HG03460 (cell line): ENCODE results near the gene MDFI.

Experiments
- ATAC-seq: cut with Tn5 transposase; IDR thresholded peaks from one replicate; pipeline ENCODE4 v1.9.1; 2021; ENCODE audit not compliant: unreplicated experiment

Gene MDFI

GRCh38 chr6:41670703-41671360, 32.6 kb downstream of the MDFI start:
- no peak for ATAC-seq

- no peak for ATAC-seq
Observed at GRCh38 chr6:41671376-41671775, 33.1 kb downstream of the MDFI start.

DNA sequence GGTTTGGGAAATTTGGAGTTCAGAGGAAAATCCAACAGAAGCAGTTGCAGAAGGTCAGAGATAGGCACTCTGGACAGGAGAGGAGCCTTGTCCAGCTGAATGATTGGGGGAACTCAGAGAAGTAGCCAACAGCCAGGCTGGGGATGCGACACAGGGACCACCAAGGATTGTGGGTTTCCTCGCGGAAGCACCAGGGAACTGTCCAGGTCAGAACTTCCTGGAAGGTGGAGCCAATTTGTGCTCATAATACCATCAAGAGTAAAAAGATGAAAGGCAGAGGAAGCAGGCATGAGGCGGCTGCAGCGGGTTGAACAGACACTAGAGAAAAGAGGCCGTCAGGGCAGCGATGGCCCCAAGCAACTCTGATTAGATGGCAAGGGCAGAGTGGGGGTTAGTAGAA, 33.7 kb downstream of the MDFI start:
- ATAC-seq = no peak

DNA sequence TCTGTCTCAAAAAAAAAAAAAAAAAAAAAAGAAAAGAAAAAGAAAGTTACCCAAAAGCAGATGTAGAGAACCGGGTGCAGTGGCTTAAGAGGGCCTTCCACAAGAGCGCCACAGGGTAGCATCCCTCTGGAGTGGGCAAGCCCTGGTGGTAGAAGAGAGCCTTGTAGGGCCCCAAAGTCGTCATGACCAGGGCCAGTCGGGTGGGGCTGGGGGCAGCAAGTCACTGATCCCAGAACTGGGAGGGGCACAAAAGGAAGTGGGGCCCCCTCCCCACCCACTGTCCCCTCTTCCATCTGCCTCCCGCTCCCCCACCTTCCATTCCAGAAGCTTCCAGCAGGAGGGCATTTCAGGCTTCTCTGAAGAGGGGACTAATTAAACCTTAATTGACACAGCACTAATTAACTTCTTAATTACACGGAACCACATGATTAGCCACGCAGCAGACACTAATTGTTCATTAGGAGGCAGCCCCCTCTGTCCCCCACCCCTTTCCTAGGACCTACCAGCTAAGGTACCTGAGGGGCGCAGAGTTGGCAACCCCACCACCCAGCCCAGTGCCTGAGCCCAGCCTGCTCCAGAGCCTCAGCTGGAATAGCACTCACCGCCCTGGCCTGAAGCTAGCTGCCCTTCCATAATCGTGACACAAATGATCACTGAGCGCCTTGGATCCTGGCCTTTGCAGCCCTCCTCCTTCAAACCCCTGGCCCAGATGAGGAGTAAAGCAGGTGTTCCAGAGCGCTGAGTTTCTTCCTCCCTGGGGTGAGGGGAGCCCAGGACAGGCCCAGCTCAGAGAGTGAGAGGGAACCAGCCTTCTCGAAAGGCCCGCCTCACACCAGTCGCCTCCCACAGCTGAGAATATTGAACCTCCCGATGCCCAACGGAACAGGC, 34.8 kb downstream of the MDFI start:
- ATAC-seq = no peak

DNA sequence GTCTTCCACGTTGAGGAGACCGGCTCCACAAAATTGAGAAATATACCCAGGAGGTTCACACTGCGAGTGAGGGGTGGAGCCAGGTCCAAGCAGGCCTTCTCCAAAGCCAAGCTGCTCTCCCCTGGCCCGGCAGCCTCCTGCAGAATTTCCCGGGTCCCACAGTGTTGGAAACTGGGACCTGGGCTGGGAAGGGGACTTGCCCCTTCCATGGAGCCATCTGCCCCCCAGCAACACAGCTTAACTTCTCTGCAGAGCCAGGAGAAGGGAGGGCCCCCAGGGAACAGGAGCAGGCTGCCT, 35.4 kb downstream of the MDFI start:
- no peak for ATAC-seq

GRCh38 chr6:41674231-41675000, 36.1 kb downstream of the MDFI start:
- no peak for ATAC-seq

GRCh38 chr6:41675176-41675775, 37.0 kb downstream of the MDFI start:
- ATAC-seq = no peak

- no peak for ATAC-seq
Observed at GRCh38 chr6:41675992-41676391, 37.7 kb downstream of the MDFI start.

DNA sequence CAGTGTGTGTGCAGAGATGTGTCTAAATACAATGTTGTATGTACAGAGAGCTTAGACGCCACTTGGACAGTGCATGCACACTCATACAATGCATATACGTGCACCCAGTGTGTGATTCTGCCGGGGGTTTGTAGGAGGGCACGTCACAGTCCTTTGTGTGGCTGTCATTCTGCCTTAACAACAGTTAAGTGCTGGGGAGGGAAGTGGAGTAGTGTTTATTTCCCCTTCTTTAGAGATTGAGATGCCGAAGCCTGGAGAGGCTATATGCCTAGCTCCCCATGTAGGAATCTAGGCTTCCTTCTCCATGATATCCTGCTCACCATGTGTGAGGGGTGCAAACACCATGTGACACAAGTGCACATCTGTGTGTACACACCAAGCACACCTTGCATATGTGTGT, 38.2 kb downstream of the MDFI start:
- ATAC-seq = no peak

DNA sequence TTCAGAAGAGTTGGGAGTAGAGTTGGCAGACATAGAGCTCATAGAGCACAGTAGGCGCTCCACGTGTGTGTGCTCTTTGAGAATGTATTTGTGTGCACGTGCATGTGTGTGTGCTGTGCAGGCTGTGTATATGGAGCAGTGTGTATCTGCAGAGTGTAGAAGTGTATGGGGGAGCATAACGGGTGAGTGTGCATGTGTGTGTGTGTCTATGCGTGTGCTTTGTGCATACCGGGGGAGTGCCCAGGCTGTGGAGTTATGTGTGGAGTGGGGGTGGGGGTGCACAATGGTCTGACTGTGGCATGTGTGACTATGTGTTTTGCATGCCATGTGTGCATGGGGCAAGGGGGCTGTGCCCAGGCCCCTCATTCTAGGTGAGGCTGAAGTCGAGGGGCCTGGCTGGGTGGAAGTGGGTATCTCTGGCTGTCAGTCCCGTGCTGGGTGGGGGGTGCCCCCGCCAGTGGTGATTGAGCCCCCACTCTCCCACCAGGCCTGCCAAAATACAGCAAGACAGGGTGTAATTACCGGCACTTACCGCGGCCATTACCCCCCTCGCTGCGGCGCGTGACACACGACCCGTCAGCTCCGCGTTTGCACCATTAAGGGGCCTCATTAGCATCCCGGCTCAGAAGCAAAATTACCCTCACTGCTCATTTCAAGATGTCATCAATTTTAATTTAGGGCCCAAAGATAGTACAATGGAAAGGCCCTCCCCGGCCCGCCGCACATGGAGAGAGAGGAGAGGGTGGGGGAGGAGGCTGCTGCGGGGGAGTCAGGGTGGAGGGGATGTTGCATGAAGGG, 39.1 kb downstream of the MDFI start:
- no peak for ATAC-seq

- ATAC-seq = no peak
Observed at GRCh38 chr6:41678511-41679084, 40.3 kb downstream of the MDFI start.

DNA sequence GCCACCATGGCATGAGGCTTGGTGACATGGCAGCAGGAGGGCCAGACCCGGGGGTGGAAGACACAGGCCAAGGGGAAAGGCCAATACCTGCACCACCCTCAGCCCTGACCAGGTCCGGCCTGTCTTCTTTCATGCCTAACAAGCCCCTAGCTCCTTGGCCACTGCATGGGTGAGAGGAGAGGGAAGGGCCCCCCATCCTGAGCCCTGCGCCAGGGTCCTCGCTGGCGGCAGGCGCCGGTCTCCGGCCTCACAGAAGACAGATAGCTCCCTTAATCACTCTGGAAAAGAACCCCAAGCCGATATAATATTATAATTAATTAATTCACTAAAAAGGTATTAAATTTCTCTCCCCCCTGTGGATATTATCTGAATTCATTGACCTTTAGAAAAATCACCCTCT, 41.4 kb downstream of the MDFI start:
- no peak for ATAC-seq

DNA sequence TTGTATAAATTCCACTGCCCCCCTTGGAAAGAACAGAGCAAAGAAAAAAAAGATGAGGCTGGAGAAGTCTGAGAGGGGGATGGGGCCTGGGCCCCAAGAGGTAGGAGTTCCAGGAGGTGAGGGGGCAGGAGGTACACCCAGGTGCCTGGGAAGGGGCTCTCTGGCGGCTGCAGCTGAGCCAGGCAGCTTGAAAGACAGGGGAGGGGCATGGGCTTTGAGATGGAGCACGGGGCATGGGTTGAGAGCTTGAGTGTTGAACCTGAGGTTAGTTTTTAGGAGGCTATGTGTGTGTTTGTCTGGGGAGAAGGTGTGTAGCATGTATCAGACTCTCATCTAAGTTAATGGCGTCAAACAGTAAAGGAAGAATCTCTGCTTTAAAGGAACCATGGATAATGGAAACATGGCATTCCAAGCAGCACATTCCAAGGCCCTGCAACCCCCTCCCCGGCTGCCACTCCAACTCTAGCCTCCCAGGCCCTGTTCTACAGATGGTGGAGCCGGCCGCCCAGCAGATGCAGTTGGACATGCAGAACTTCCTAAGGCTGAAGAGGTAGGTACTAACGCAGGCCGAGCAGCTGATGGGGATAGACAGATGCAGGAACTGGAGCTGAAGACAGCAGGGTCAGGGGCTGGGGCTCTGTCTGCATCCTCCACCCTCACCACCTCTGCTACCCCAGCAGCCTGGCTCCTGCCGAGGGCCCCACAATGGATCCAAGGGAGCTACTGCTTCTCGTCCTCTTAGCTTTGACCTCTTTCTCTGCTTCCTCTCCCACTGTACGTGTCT, 42.1 kb downstream of the MDFI start:
- no peak for ATAC-seq

DNA sequence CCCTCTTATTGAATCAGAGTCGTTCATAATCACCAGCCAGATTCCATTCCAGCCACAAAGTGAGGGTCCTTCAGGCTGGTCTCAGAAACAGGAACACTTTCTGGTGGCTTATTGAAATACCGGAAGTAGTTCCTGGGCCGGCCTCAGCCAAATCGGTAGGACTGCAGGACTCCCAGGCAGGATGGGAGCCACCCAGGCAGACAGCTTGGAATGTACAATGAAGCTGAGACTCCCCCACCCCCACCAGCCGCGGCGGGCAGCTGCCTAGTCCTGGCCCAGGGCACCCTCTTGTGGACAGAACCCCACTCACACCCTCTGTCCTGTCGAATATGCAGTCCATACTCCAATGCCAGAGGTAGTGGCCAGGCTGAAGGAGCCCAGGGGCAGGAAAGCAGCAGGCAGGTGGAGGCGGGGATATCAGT, 43.8 kb downstream of the MDFI start:
- peak; percentile 56 for ATAC-seq

GRCh38 chr6:41682497-41683272, 44.4 kb downstream of the MDFI start:
- no peak for ATAC-seq

DNA sequence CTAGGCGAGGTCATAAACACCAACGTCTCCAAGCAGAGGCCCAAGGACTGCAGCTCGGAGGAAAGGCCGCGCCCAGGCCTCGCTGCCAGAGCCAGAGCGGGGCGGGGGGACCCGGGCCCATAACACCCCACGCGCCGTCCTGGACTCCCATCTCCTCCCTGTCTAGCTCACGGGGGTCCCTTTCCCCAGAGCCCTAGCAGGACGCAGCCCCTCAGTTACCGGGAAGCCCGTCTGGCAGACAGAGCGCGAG, 44.9 kb downstream of the MDFI start:
- ATAC-seq = no peak

GRCh38 chr6:41683523-41684310, 45.4 kb downstream of the MDFI start:
- ATAC-seq = no peak
